GM04503 (cell line): ENCODE data around the gene COL9A3.
"Not testable (repeated sequence)": the region's sequence is repeated elsewhere in the genome, so short reads cannot be mapped to it uniquely, and the experiment has no call there.

Experiments used
- DNase-seq: peaks from one replicate; pipeline ENCODE4 v3.0.0-alpha.2; 2012; ENCODE audit warnings: low read depth

Gene COL9A3

DNA sequence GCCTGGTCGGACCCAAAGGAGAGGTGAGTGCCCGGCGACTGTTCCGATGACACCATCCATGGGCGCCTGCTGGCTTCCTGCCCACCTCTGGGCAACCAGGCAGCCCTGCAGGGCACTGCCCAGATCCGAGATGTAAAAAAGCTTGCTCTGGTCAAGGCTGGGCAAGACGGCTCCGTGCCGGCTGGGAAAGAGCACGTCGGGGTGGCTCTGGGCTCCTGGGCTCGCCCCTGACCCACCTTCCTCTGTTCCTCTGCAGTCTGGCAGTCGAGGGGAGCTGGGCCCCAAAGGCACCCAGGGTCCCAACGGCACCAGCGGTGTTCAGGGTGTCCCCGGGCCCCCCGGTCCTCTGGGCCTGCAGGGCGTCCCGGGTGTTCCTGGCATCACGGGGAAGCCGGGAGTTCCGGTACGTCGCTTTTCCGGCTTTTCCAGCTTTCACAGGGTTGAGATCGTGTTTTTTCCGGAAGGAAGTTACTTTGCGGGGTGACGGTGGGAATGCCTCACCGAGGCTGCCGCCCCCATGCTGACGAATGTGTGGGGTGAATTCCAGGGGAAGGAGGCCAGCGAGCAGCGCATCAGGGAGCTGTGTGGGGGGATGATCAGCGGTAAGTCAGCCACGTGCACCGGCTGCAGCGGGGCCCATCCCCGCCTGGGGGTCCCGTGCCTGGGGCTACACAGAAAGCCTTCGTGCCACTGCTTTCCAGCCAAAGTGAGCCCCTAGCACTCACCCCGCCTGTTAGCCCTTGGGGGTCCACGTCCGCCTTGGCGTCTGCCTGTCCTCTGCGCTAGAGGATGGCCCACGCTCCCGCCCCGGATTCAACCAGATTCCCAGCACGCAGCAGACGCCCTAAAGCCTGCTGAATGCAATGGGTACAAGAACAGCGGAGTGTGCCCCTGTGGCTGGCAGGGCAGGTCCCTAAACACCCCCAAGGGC is 19.3 kb downstream of the COL9A3 start:
- no peak for DNase-seq

DNA sequence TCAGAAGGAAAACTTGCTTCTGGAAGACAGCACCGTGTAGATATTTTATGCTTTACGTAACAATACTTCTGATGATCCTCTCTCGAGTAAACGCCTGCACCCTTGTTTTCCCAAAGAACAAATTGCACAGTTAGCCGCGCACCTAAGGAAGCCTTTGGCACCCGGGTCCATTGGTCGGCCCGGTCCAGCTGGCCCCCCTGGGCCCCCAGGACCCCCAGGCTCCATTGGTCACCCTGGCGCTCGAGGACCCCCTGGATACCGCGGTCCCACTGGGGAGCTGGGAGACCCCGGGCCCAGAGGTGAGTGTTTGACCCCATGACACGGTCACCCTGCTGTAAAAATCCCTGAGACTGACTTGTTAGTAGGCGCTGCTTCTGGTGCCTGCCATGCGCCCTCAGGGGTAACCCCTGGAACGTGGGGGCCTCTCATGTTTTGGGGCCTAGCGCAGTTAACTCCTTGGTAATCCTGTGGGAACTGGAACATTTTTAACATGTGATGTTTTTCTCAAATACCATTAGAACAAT is 20.2 kb downstream of the COL9A3 start:
- DNase-seq, result no peak

DNA sequence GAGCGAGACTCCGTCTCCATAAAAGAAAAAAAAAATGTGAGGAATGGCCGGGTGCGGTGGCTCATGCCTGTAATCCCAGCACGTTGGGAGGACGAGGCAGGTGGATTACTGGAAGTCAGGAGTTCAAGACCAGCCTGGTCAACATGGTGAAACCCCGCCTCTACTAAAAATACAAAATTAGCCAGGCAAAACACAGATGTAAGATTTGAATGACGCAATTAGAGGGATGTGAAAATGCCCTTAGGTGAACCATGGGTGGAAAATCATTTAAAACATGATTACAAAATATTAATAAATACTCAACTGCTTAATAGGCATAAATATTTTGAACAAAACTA is 20.9 kb downstream of the COL9A3 start:
- no peak for DNase-seq

DNA sequence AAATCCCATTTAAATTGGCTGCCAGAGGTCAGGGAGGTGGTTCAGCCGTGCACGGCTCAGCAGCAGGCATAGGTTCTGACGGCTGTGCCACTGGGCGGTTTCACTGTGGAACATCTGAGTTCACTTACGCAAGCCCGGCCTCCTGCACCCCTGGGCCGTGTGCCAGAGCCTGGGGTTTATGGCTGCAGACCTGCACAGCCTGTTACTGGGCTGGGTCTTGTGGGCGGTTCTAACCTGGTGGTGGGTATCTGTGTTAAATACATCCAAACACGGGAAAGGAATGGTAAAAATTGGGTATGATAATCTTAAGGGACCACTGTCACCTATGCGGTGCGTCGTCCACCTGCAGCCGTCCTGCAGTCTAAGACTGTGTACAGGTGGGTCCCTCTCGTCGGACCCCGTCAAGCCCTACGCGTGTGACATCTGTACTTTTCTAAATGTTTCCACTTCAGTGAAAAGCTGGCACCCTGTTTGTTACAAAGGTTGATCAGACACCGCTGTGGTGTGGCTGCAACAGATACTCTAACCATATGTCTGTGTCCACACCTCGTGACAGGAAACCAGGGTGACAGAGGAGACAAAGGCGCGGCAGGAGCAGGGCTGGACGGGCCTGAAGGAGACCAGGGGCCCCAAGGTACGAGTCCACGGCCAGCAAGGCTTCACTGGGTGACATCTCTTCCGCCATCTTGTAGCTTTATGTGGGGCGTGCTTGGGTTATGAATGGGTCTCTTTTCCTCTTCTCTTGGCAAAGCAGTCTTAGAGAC is 21.5 kb downstream of the COL9A3 start:
- DNase-seq, result no peak

GRCh38 chr20:62839261-62839660 is 22.4 kb downstream of the COL9A3 start:
- DNase-seq, result no peak

DNA sequence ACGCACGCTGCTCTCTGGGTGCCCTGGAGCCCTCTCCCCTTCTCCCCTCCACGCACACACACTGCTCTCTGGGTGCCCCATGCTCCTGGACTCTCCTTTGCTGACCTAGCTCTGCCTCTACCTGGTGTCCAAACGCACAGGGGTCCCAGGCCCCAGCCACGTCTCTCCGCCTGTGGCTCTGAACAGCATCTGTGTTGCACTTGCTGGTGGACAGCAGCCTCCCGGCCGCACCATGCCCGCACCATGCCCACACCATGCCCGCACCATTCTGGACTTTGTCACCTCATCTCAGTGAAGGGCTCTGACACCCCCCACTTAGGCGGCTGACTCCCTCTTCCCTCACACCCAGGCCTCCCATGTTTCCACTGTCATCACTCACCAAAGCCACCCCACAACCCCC is 23.0 kb downstream of the COL9A3 start:
- no peak for DNase-seq

DNA sequence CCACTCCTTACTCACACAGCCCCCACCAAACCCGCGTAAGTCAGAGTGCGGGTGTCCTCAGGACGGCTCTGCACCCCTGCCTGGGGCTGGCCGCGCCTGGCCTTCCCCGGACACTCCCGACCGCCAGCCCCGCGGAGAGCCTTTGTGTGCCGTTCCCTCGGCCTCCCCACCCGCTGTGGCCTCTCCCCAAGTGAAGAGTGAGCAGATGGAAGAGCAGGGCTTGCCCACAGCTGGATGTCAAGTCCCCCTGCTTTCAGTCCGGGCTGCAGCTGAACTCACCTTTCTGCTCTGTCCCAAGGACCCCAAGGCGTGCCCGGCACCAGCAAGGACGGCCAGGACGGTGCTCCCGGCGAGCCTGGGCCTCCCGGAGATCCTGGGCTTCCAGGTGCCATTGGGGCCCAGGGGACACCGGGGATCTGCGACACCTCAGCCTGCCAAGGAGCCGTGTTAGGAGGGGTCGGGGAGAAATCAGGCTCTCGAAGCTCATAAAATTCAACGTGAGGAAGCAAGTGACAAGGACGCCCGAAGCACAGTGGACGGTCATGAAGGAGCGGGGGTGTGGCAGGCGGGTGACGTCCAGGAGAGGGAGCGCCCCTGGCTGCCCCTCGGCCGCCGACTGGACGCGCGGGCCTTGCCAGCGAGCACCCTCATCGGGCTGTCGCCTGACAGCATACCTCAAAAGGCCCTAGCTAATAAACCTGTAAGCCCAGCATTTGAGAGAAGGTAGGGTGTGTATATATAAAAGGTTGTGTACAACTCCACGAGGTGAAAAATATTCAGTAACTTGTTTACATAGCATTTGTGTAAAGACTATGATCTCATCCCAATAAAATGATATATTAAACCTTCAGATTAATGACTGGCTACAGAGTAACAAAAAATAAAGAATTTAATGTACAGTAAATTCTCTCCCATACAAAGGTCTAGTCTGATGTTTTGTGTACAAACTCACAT is 23.7 kb downstream of the COL9A3 start:
- no peak for DNase-seq

GRCh38 chr20:62841705-62842212 is 24.9 kb downstream of the COL9A3 start:
- no peak for DNase-seq

- DNase-seq, result no peak
Measured at GRCh38 chr20:62843656-62844055, 26.8 kb downstream of the COL9A3 start.

DNA sequence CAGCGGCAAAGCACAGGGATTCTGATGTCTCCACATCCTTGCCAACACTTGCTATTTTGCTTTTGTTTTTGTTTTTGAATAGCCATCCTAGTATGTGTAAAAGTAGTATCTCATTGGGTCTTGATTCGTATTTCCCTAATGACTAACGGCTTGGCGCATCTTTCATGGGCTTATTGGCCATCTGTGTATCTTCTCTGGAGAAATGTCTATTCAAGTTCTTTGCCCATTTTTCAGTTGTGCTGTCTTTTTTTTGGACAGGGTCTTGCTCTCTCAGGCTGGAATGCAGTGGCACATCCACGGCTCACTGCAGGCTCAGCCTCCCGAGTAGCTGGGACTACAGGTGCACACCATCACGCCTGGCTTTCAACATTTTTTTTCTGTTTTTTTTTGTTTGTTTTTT is 27.3 kb downstream of the COL9A3 start:
- DNase-seq, result no peak

DNA sequence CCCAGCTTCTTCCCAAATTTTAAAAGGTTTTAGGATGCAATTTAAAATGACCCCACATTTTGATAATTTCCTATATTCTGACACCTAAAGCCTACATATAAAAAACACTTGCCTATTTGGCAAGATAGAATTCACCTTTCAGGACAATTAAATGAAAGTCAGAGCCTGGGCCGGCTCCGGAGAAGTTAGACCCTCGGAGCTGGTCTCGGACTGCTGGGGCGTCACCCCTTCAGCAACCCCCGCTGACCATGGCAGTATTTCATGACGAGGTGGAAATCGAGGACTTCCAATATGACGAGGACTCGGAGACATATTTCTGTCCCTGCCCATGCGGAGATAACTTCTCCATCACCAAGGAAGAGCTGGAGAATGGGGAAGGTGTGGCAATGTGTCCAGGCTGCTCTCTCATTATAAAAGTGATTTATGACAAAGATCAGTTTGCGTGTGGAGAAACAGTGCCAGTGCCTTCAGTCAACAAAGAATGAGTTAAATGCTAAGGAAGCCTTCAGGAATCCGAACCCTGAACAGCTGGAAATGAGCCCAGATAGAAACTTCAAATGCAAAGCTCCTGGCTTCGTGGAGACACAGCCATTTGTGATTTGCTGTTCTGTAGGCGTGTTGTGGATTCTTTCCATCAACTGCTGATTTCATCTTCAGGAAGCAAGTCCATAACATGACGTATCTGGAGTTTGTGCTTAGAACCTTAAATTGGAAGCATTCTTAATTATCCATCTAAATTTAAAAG is 28.7 kb downstream of the COL9A3 start:
- no peak for DNase-seq

- no peak for DNase-seq
Measured at GRCh38 chr20:62846166-62846890, 29.5 kb downstream of the COL9A3 start.

DNA sequence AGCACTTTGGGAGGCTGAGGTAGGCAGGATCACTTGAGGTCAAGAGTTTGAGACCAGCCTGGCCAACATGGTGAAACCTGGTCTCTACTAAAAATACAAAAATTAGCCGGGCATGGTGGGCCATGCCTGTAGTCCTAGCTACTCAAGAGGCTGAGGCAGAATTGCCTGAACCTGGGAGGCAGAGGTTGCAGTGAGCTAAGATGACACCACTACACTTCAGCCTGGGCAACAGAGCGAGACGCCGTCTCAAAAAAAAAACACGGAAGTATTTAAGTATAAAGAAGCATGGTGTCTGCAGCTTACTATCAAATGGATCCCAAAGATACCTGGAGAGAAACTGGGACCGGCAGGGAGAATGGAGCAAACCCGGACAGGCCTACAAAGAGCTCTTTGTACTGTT is 32.1 kb downstream of the COL9A3 start:
- not testable (repeated sequence) for DNase-seq

GRCh38 chr20:62849431-62849830 is 32.6 kb downstream of the COL9A3 start:
- no peak for DNase-seq

- DNase-seq, result no peak
Measured at GRCh38 chr20:62850333-62850974, 33.6 kb downstream of the COL9A3 start.

- DNase-seq, result no peak
Measured at GRCh38 chr20:62852196-62852595, 35.3 kb downstream of the COL9A3 start.

GRCh38 chr20:62852841-62853240 is 36.0 kb downstream of the COL9A3 start:
- no peak for DNase-seq

GRCh38 chr20:62853304-62853703 is 36.5 kb downstream of the COL9A3 start:
- DNase-seq, result not testable (repeated sequence)

GRCh38 chr20:62854121-62854520 is 37.3 kb downstream of the COL9A3 start:
- no peak for DNase-seq

- no peak for DNase-seq
Measured at GRCh38 chr20:62855120-62855519, 38.3 kb downstream of the COL9A3 start.
